H9 (cell line): ENCODE data around the gene COL28A1. TPM values are rescaled to one million over a fixed set of nuclear protein-coding genes. Genes with fewer than 3 reads are reported as not detected.

Experiments
- DNase-seq: peaks from one replicate; pipeline ENCODE4 v3.0.0-alpha.2; 2017
- H2AFZ ChIP-seq: one replicate; pipeline ENCODE4 v1.6.1; 2013; ENCODE audit warnings: mild to moderate bottlenecking, low read length, control low read depth, moderate library complexity
- H2AK5ac ChIP-seq: 2 replicates; pipeline ENCODE4 v1.6.1; 2013; ENCODE audit warnings: low read length, control low read depth, mixed read lengths; ENCODE audit not compliant: insufficient read length
- H2BK120ac ChIP-seq: one replicate; pipeline ENCODE4 v1.6.1; 2013; ENCODE audit warnings: low read depth, mild to moderate bottlenecking, low read length, control low read depth, inconsistent platforms; ENCODE audit not compliant: poor library complexity, severe bottlenecking
- H2BK12ac ChIP-seq: 2 replicates; pipeline ENCODE4 v1.6.1; 2013; ENCODE audit warnings: low read length, control low read depth, mixed read lengths, low read depth; ENCODE audit not compliant: insufficient read length
- H2BK15ac ChIP-seq: 2 replicates; pipeline ENCODE4 v1.6.1; 2013; ENCODE audit warnings: low read depth, low read length, control low read depth
- H2BK20ac ChIP-seq: one replicate; pipeline ENCODE4 v1.6.1; 2013; ENCODE audit warnings: low read depth, mild to moderate bottlenecking, low read length, control low read depth, inconsistent platforms; ENCODE audit not compliant: poor library complexity, severe bottlenecking
- H2BK5ac ChIP-seq: 2 replicates; pipeline ENCODE4 v1.6.1; 2013; ENCODE audit warnings: low read length, control low read depth, mixed read lengths; ENCODE audit not compliant: insufficient read length
- H3K14ac ChIP-seq: 2 replicates; pipeline ENCODE4 v1.6.1; 2013; ENCODE audit warnings: low read length, control low read depth; ENCODE audit not compliant: insufficient read depth
- H3K18ac ChIP-seq: 2 replicates; pipeline ENCODE4 v1.6.1; 2013; ENCODE audit warnings: low read depth, mild to moderate bottlenecking, mixed read lengths, low read length, control low read depth; ENCODE audit not compliant: insufficient read length
- H3K23ac ChIP-seq: 2 replicates; pipeline ENCODE4 v1.6.1; 2013; ENCODE audit warnings: low read length, control low read depth, mixed read lengths, low read depth; ENCODE audit not compliant: insufficient read length
- H3K23me2 ChIP-seq: 2 replicates; pipeline ENCODE4 v1.6.1; 2013; ENCODE audit warnings: low read depth, mild to moderate bottlenecking, mixed read lengths, low read length, control low read depth; ENCODE audit not compliant: insufficient read length, poor library complexity, severe bottlenecking
- H3K27ac ChIP-seq: 2 replicates; pipeline ENCODE4 v1.5.1; 2013; ENCODE audit warnings: low read length, control low read depth, mixed read lengths, low read depth; ENCODE audit not compliant: insufficient read length
- H3K27me3 ChIP-seq: 2 replicates; pipeline ENCODE4 v1.6.1; 2013; ENCODE audit warnings: low read length, control low read depth, inconsistent platforms; ENCODE audit not compliant: insufficient read depth
- H3K4ac ChIP-seq: 2 replicates; pipeline ENCODE4 v1.6.1; 2013; ENCODE audit warnings: low read depth, mild to moderate bottlenecking, control low read depth, inconsistent platforms, low read length, moderate library complexity
- H3K4me1 ChIP-seq: 2 replicates; pipeline ENCODE4 v1.6.1; 2013; ENCODE audit warnings: low read length, control low read depth, inconsistent platforms; ENCODE audit not compliant: insufficient read depth
- H3K4me2 ChIP-seq: 2 replicates; pipeline ENCODE4 v1.6.1; 2013; ENCODE audit warnings: low read length, control low read depth, mixed read lengths; ENCODE audit not compliant: insufficient read length, insufficient read depth
- H3K56ac ChIP-seq: 2 replicates; pipeline ENCODE4 v1.6.1; 2013; ENCODE audit warnings: low read depth, mild to moderate bottlenecking, mixed read lengths, low read length, control low read depth; ENCODE audit not compliant: insufficient read length
- H3K79me1 ChIP-seq: 2 replicates; pipeline ENCODE4 v1.6.1; 2013; ENCODE audit warnings: low read depth, mild to moderate bottlenecking, moderate library complexity, low read length, control low read depth, inconsistent platforms; ENCODE audit not compliant: insufficient read depth, poor library complexity, severe bottlenecking
- H3K79me2 ChIP-seq: 2 replicates; pipeline ENCODE4 v1.6.1; 2013; ENCODE audit warnings: low read length, control low read depth, inconsistent platforms; ENCODE audit not compliant: insufficient read depth
- H3K9ac ChIP-seq: 2 replicates; pipeline ENCODE4 v1.6.1; 2013; ENCODE audit warnings: low read length, control low read depth, mixed read lengths; ENCODE audit not compliant: insufficient read length; ENCODE audit errors: extremely low read depth
- H3K9me3 ChIP-seq: one replicate; pipeline ENCODE4 v1.6.1; 2013; ENCODE audit warnings: low read depth, low read length, inconsistent platforms; ENCODE audit not compliant: control insufficient read depth
- H3T11ph ChIP-seq: one replicate; pipeline ENCODE4 v1.6.1; 2013; ENCODE audit warnings: mild to moderate bottlenecking, low read length, control low read depth, inconsistent platforms
- H4K20me1 ChIP-seq: one replicate; pipeline ENCODE4 v1.6.1; 2013; ENCODE audit not compliant: control insufficient read depth, insufficient read length, insufficient read depth
- H4K5ac ChIP-seq: 2 replicates; pipeline ENCODE4 v1.6.1; 2013; ENCODE audit warnings: low read depth, mild to moderate bottlenecking, mixed read lengths, low read length, control low read depth; ENCODE audit not compliant: insufficient read length
- H4K8ac ChIP-seq: replicated peaks from 2 replicates; pipeline ENCODE4 v1.6.1; 2013; ENCODE audit warnings: low read length, control low read depth, mixed read lengths, low read depth; ENCODE audit not compliant: insufficient read length
- H4K91ac ChIP-seq: 2 replicates; pipeline ENCODE4 v1.6.1; 2013; ENCODE audit warnings: low read depth, mild to moderate bottlenecking, moderate library complexity, mixed read lengths, low read length, control low read depth; ENCODE audit not compliant: insufficient read length
- H3K27ac Mint-ChIP-seq, 3 experiments: 2 replicates in 2 of 3; 3 replicates in 1 of 3; pipeline ENCODE4 v1.8.0; 2020 to 2021; ENCODE audit warnings: mixed read lengths in 3 of 3, mild to moderate bottlenecking in 1 of 3, moderate library complexity in 1 of 3
- H3K27me3 Mint-ChIP-seq: 2 replicates; pipeline ENCODE4 v1.8.0; 2021; ENCODE audit warnings: low read depth, mild to moderate bottlenecking, moderate library complexity, mixed read lengths
- H3K36me3 Mint-ChIP-seq, 3 experiments: 2 replicates in 2 of 3; 3 replicates in 1 of 3; pipeline ENCODE4 v1.8.0; 2020 to 2021; ENCODE audit warnings: low read depth in 3 of 3, mixed read lengths in 3 of 3; ENCODE audit not compliant: insufficient read depth in 1 of 3
- H3K4me1 Mint-ChIP-seq, 2 experiments: 2 replicates each; pipeline ENCODE4 v1.8.0; 2020; ENCODE audit warnings: mixed read lengths in 2 of 2
- H3K4me3 Mint-ChIP-seq, 2 experiments: 2 replicates in 1 of 2; 3 replicates in 1 of 2; pipeline ENCODE4 v1.8.0; 2020 to 2021; ENCODE audit warnings: mild to moderate bottlenecking in 2 of 2, mixed read lengths in 2 of 2, moderate library complexity in 1 of 2
- H3K9me3 Mint-ChIP-seq, 2 experiments: 2 replicates in 1 of 2; 3 replicates in 1 of 2; pipeline ENCODE4 v1.8.0; 2020; ENCODE audit warnings: mild to moderate bottlenecking in 2 of 2, mixed read lengths in 2 of 2, moderate library complexity in 1 of 2
- CTCF ChIP-seq: fragments of 200-600 bp; sonication (generic); conservative IDR thresholded peaks from 3 replicates; pipeline ENCODE4 v1.8.0; 2021; ENCODE audit warnings: antibody characterized with exemption, mild to moderate bottlenecking
- WGBS: extraction: QIAGEN DNeasy Blood & Tissue Kit; methylation state at CpG from one replicate; pipeline ENCODE4 v1.1.7; 2013; ENCODE audit warnings: missing lambda C conversion rate, low lambda C conversion rate, mixed read lengths; ENCODE audit not compliant: insufficient read length; ENCODE audit errors: extremely low coverage; 5-methylcytosine and 5-hydroxymethylcytosine counted together
- total RNA-seq: library from RNA; stranded (reverse); gene quantifications from 2 replicates; pipeline ENCODE4 v1.2.1, GENCODE V29; 2021

The COL28A1 gene
- total RNA-seq, 1 experiment from 2014 or later: 0.66 TPM

- no peaks in the 10 kb centered on the region; the same call in 1 of the 2 replicates for H3K27me3 Mint-ChIP-seq
- Histone ChIP-seq H3K9me3 (no peaks in the 10 kb centered on the region), H4K5ac (no peak overlapping the region), H3K18ac (no peak overlapping the region), H3K56ac (no peak overlapping the region), H4K91ac (no peak overlapping the region), H3K23ac (no peak overlapping the region), H4K8ac (no peak overlapping the region), H3K27me3 (no peaks in the 10 kb centered on the region), H3K79me2 (no peaks in the 10 kb centered on the region), H3K23me2 (no peaks in the 10 kb centered on the region), H3K79me1 (no peaks in the 10 kb centered on the region), H2BK15ac (no peak overlapping the region), H2AK5ac (no peak overlapping the region), H2AFZ (no peak overlapping the region), H3K4me1 (no peaks in the 10 kb centered on the region), H2BK12ac (no peak overlapping the region), H3K9ac (no peak overlapping the region), H3K4me2 (no peak overlapping the region), H3K27ac (no peak overlapping the region), H2BK20ac (no peak overlapping the region), H3T11ph (no peak overlapping the region), H2BK5ac (no peak overlapping the region), H3K4ac (no peak overlapping the region), H4K20me1 (no peaks in the 10 kb centered on the region), H3K14ac (no peak overlapping the region), H2BK120ac (no peak overlapping the region)
- H3K9me3 Mint-ChIP-seq: peaks cover 2 to 4% of the 10 kb centered on the region in 2 experiments; a peak in 4 of 5 replicates
- no peak for TF ChIP-seq CTCF
- no CpG with 5 or more reads among the region's 1 CpG for whole genome bisulfite sequencing
- H3K4me3 Mint-ChIP-seq: no peak overlapping the region
- H3K4me1 Mint-ChIP-seq: peaks cover 0 to 8% of the 10 kb centered on the region in 2 experiments; a peak in 1 of 4 replicates
- peaks cover 2 to 10% (median 4%) of the 10 kb centered on the region in 3 experiments; a peak in 3 of 7 replicates for H3K36me3 Mint-ChIP-seq
- H3K27ac Mint-ChIP-seq: no peak overlapping the region
- no peak for DNase-seq
These were observed 17.7 kb upstream of the COL28A1 start for GRCh38 chr7:7553386-7553785.
